Measurements from ENCODE around the gene BRD9. TPM values are rescaled to one million over a fixed set of nuclear protein-coding genes. Genes with fewer than 3 reads are reported as not detected.
"Not testable (repeated sequence)": the region's sequence is repeated elsewhere in the genome, so short reads cannot be mapped to it uniquely, and the experiment has no call there.

BRD9 gene
- total RNA-seq, result 10 to 100 TPM; 18.9 to 47.1 TPM

DNA sequence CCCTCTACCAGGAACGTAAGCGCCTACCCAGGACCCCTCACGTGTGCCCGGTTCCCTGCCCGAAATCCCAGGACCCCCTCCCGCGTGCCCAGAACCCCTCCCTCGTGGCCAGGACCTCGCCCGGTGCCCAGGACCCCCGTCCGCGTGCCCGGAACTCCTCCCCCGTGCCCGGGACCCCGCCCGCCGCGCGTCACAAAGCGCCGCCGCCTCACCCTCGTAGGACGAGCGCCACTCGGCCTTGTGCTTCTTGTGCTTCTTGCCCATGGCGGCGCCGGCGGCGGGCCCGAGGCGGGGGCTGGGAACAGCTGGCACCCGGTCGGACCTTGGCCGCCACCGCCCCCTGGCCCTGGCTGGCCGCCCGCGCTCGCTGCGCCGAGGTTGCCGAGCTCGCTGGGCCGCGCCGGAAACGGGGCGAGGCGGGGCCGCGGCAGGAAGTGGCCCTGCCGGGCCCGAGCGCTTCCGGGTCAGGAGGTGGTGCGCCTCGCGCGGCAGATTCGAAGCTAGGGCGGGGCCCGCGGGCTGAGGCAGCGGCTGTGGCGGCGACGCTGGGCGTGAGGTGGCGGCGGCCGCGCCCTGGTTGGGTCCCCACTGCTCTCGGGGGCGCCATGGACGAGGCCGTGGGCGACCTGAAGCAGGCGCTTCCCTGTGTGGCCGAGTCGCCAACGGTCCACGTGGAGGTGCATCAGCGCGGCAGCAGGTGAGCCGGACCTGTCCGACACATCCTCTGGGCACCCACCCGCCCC lies at the start of gene BRD9, which contains the start of gene TRIP13:
Gene BRD9 (minus strand): TSS at position 408 of the 743 bp plus-strand sequence. CDS start 144 bp downstream, at position 264.
Gene TRIP13 (plus strand): TSS at position 491 of the 743 bp plus-strand sequence. CDS start 115 bp downstream, at position 606.
- WGBS, 2 donors, result 0 to 1% methylated on average over 7 to 78 of the region's 91 CpGs
- TF ChIP-seq, protein P1, sequence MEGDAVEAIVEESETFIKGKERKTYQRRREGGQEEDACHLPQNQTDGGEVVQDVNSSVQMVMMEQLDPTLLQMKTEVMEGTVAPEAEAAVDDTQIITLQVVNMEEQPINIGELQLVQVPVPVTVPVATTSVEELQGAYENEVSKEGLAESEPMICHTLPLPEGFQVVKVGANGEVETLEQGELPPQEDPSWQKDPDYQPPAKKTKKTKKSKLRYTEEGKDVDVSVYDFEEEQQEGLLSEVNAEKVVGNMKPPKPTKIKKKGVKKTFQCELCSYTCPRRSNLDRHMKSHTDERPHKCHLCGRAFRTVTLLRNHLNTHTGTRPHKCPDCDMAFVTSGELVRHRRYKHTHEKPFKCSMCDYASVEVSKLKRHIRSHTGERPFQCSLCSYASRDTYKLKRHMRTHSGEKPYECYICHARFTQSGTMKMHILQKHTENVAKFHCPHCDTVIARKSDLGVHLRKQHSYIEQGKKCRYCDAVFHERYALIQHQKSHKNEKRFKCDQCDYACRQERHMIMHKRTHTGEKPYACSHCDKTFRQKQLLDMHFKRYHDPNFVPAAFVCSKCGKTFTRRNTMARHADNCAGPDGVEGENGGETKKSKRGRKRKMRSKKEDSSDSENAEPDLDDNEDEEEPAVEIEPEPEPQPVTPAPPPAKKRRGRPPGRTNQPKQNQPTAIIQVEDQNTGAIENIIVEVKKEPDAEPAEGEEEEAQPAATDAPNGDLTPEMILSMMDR (IDR thresholded peaks at IDR 0.05), result peak in 2 of 7 experiments; percentile 34 to 38
- TF ChIP-seq POLR2A (IDR thresholded peaks at IDR 0.05), result no peak
- peak; percentile 79 to 86 (median 82) for DNase-seq
- peak within 1 kb of the TSS; percentile 51 to 87 for H3K4me3 ChIP-seq
- H3K27me3 ChIP-seq, result no peaks in the 10 kb centered on the region
- peaks cover 0 to 15% of the 10 kb centered on the region in 2 donors for H3K36me3 ChIP-seq (replicated peaks in 1 of 2; ENCODE audit: insufficient read depth in 1 of 2, low read depth in 2 of 2)
- H3K27ac ChIP-seq, result peak within 1 kb of the TSS; percentile 57 to 90 (median 77)
- peak; percentile 96 for ATAC-seq
- no peaks in the 10 kb centered on the region for H3K9me3 ChIP-seq
- peaks cover 17% of the 10 kb centered on the region for H3K4me1 ChIP-seq
- intact Hi-C loops (cut with DNase I), result no loop called here

DNA sequence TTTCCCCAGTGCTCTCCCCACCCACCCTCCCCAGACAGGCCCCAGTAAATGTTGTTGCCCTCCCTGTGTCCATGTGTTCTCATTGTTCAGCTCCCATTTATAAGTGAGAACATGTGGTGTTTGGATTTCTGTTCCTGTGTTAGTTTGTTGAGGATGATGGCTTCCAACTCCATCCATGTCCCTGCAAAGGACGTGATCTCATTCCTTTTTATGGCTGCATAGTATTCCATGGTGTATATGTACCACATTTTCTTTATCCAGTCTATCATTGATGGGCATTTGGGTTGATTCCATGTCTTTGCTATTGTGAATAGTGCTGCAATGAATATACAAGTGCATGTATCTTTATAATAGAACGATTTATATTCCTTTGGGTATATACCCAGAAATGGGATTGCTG lies 48.1 kb upstream of the BRD9 start:
- H3K4me3 ChIP-seq; H3K27me3 ChIP-seq; intact Hi-C loops (cut with DNase I); ATAC-seq; H3K9me3 ChIP-seq; H3K36me3 ChIP-seq (replicated peaks in 1 of 2; ENCODE audit: insufficient read depth in 1 of 2, low read depth in 2 of 2); DNase-seq; H3K4me1 ChIP-seq; H3K27ac ChIP-seq: not testable (repeated sequence)
- WGBS, 2 donors, result 67 to 75% methylated on average over 2 of the region's 2 CpGs

- TF ChIP-seq POLR2A (IDR thresholded peaks at IDR 0.05), result no peak
- TF ChIP-seq, protein P1 (IDR thresholded peaks at IDR 0.05), result no peak
- Histone ChIP-seq H3K4me1 (no peaks in the 10 kb centered on the region), H3K27me3 (no peaks in the 10 kb centered on the region), H3K27ac (no peak overlapping the region), H3K36me3 (replicated peaks in 1 of 2; ENCODE audit: insufficient read depth in 1 of 2, low read depth in 2 of 2) (no peaks in the 10 kb centered on the region), H3K9me3 (no peaks in the 10 kb centered on the region), H3K4me3 (no peak overlapping the region)
- intact Hi-C loops (cut with DNase I), result no loop called here
- ATAC-seq (no peak), DNase-seq (peak in 1 of 4 donors; percentile 2)
- 76 to 87% methylated on average over 7 of the region's 7 CpGs for WGBS, 2 donors
Measured at GRCh38 chr5:939368-939767, 46.8 kb upstream of the BRD9 start.

DNA sequence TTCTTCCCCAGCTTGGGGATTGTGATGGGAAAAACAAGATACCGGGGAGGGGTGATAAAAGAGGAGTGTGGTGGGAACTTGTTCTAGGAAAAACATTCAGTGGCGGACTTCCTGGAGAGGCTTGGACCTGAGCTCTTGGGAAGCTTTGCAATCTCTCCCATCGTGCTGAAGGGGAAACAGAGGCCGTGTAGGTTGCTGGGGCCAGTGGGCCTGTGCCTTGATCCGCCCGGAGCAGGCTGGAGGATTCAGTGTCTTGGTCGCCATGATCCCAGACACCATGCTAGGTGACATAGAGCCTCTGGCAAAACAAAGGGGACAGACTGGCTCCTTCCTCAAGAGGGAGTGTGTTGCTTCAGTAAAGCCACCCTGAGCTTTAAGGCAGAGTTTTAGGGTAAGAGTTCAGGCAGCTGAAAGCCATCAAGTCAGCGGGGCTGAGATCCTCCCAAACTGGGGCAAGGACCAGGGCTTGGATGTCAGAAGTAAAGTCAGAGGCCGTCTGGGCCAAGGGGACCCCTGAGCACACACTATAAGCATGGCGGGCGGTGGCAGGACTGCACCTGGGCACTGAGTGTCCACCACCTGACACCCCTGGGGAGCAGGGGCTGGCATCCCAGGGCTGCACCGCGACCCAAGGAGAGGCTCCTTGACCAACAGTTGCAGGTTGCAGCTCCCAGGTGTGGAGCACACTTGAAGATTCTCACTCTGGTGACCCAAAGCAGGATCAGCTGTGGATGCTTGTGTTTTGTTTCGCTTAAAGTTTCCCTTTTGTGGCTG lies 44.7 kb upstream of the BRD9 start:
- H3K4me1 ChIP-seq, result no peaks in the 10 kb centered on the region
- no peak overlapping the region for H3K4me3 ChIP-seq
- intact Hi-C loops (cut with DNase I), result no loop called here
- TF ChIP-seq, protein P1 (IDR thresholded peaks at IDR 0.05), result no peak
- no peak for TF ChIP-seq POLR2A (IDR thresholded peaks at IDR 0.05)
- ATAC-seq (no peak), DNase-seq (peak in 1 of 4 donors; percentile 5)
- no peaks in the 10 kb centered on the region for H3K27me3 ChIP-seq
- H3K36me3 ChIP-seq (replicated peaks in 1 of 2; ENCODE audit: insufficient read depth in 1 of 2, low read depth in 2 of 2), result no peaks in the 10 kb centered on the region
- H3K9me3 ChIP-seq, result no peaks in the 10 kb centered on the region
- WGBS, 2 donors, result 65 to 73% methylated on average over 11 to 14 of the region's 14 CpGs
- H3K27ac ChIP-seq, result no peak overlapping the region

All from body of pancreas (tissue), 4 donors.